ENCODE data around the gene MRRF. TPM values are rescaled to one million over a fixed set of nuclear protein-coding genes. Genes with fewer than 3 reads are reported as not detected.

MRRF gene, protein sequence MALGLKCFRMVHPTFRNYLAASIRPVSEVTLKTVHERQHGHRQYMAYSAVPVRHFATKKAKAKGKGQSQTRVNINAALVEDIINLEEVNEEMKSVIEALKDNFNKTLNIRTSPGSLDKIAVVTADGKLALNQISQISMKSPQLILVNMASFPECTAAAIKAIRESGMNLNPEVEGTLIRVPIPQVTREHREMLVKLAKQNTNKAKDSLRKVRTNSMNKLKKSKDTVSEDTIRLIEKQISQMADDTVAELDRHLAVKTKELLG
- total RNA-seq (2014; rRNA removed; shearing (Covaris generic)): 65.7 and 91.5 TPM in 2 replicates
- 48.5 and 55.8 TPM in 2 replicates for polyA plus RNA-seq (2015; cell fraction: cytosol; rRNA removed)
- 75.6 and 77.6 TPM in 2 replicates for polyA plus RNA-seq (2015; cell fraction: nucleus; rRNA removed)

GRCh38 chr9:122264360-122265148 lies at the start of gene MRRF, which contains the start of gene RBM18:
Gene MRRF (plus strand): TSS chr9:122264882. CDS start chr9:122270892, 6,010 bp downstream.
Gene RBM18 (minus strand): TSS chr9:122264840. CDS start chr9:122261492, 3,348 bp downstream.
- DNase-seq (ENCODE audit: low read depth): peak; percentile 93

- DNase-seq (ENCODE audit: low read depth): no peak
Measured at GRCh38 chr9:122215663-122216062, 49.0 kb upstream of the MRRF start.

DNA sequence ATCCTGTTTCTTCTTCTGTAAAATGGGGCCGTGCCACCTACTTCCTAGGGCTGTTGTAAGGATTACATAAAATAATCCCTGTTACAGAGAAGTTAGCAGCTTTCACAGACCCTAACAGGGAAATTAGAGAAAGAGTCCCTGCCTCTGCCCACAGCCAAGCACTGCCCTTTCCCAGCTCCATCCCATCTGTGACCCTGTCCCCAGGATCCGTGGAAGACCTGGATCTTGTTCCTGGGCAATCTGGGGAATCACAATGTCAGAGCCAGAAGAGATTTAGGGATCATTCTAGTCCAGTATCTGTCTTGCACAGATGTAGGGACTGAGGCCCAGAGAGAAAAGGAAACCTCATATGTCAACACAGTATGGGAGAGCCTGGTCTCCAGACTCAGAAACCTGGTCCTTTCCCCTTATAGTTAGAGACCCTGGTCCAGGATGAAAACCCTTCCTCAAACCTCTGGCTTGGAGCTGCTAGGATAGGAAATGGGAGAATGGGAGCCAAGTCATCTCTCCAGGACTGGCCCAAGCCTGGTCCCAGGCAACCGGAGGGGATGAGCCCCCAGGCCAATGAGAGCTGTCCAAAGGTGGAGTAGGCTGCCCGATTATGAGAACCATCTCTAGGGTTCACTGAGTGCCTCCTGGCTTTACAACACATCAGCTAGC lies 48.4 kb upstream of the MRRF start:
- DNase-seq (ENCODE audit: low read depth): no peak

DNA sequence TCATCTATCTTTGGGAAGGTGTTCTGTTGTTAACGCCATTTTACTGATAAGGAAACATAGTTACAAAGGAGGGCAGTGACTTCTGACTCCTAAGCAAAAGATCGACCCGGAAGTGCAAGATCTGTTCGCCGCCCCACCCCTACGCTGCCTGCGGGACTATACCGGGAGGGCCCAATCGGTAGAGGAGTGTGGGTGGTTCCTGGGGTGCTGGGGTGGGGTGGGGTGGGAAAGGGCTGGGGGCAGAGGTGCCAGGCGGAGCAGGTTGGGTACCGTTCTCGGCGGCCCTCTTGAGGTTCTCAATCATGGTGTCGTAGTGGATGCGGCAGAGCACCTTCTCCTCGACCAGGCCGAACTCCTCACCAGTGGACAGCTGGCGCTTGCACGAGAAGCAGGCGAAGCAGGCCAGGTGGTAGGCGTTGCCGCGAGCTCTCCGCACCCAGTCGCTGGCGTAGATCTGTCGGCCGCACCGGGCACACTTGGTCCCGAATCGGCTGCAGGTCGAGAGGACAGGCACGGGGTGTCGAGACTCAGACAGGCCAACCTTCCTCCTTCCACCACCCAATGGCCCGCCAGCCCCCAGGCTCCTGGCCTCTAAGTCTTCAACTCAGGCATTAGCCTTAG lies 47.8 kb upstream of the MRRF start:
- no peak for DNase-seq (ENCODE audit: low read depth)

- no peak for DNase-seq (ENCODE audit: low read depth)
Measured at GRCh38 chr9:122217640-122218039, 47.0 kb upstream of the MRRF start.

DNA sequence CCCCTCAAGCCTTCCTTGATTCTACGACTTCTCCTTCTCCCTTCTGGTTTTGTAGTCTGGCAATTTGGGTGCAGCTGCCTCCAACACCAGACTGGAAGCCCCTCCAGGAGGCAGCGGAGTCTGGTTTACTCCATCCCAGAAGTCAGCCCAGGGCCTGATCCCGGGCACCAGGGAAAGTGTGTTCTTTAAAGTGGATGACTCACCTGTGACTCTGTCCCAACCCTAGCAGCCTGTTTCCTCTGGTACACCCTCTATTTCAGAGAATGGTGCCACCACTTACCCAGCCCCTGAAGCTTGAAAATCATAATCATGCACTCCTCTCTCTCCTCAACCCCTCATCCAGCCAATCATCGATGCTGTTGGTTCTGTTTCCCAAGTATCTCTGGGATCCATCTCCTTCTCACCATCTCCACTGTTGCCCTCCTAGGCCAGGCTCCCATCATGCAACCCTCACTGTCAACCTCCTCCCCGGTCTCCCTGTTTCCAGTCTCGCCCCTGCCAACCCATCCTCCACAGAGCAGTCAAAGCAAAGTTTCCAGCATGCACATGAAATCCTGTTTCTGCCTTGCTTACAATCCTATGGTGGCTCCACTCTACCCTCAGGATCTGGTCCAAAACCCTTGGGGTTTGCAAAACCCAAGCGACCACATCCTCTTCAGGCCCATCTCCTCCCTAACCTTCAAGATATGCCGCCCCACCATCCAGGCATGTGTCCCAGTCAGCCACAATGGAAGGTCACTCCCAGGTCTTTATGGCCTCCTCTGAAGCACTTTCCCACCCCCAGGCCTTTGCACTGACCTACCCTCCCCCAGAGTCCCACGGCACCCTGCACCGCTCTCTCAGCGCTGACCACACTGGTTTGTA lies 46.4 kb upstream of the MRRF start:
- DNase-seq (ENCODE audit: low read depth): peak; percentile 38

DNA sequence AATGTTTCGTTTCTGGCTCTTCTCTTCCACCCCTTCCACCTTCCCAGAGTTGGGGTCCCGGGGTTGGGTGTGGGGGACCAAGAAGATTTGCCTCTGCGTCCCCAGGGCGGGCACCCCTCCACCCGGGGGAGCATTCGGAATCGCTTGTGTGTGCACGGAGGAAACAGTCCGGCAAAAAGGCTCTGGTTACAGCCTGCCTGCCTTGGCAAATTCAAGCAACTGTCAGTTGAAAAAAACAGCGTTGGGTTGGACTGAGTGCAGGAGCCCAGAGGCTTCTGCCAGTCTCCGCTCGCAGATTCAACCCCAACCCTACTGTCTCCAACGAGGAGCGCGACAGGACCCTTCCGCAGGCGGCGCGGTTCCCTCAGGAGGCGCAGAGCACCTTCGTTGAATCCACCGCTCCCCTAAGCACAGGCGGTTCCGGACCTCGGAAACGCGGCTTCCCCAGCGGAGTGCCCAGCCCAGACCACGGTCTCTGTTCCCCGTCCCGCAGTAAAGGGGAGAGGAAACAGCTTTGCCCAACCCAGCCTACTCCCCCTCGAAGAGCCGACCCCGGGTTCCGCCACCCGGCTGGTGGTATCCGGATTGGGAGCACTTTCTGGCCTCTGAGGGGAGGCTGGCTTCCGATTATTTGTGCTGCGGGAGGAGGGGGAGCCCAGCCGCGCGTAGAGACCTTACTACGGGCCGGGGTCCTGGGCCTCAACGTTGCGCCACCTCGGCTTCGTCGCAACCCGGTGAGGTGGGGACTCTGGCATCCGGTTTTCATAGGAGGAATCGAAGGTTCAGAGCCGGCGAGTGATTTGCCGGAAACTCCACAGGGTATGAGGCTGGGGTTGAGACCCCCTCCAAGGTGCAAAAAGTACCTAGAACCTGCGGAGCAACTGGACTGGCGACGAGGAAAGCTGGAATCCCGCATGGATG lies 45.5 kb upstream of the MRRF start:
- no peak for DNase-seq (ENCODE audit: low read depth)

GRCh38 chr9:122219856-122220672 lies 44.6 kb upstream of the MRRF start:
- DNase-seq (ENCODE audit: low read depth): no peak

- DNase-seq (ENCODE audit: low read depth): no peak
Measured at GRCh38 chr9:122220673-122221182, 44.0 kb upstream of the MRRF start.

DNA sequence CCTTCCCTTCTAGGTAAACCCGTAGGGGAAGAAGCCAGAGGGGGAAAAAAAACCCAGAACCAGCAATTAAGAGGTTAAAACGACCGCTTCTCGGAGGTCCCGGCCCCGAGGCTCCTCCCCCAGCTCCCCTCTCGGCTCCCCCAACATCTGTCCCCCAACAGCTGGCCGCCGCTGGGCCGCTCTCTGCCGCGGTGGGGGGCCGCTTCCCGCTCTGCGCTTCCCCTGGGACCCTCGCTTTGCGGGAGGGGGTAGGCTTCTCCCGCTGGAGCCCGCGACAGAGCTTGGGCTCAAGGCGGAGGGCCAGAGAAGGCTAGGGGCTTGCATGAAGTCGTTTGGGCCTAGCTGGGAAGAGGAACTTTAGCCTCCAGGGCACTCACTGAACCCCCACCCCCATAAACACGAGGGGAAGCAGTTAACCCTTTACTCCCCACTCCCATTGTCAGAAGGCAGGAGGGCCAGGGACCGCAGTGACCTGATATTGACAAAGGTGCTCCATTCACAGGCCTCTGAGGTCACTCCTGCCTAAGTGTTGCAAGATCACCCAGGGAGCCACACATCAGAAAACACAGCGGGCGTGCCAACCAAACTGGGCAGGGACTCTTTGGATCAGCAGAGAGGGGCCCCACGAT lies 43.4 kb upstream of the MRRF start:
- no peak for DNase-seq (ENCODE audit: low read depth)

- DNase-seq (ENCODE audit: low read depth): no peak
Measured at GRCh38 chr9:122222791-122223190, 41.9 kb upstream of the MRRF start.

GRCh38 chr9:122223435-122223834 lies 41.2 kb upstream of the MRRF start:
- no peak for DNase-seq (ENCODE audit: low read depth)

DNA sequence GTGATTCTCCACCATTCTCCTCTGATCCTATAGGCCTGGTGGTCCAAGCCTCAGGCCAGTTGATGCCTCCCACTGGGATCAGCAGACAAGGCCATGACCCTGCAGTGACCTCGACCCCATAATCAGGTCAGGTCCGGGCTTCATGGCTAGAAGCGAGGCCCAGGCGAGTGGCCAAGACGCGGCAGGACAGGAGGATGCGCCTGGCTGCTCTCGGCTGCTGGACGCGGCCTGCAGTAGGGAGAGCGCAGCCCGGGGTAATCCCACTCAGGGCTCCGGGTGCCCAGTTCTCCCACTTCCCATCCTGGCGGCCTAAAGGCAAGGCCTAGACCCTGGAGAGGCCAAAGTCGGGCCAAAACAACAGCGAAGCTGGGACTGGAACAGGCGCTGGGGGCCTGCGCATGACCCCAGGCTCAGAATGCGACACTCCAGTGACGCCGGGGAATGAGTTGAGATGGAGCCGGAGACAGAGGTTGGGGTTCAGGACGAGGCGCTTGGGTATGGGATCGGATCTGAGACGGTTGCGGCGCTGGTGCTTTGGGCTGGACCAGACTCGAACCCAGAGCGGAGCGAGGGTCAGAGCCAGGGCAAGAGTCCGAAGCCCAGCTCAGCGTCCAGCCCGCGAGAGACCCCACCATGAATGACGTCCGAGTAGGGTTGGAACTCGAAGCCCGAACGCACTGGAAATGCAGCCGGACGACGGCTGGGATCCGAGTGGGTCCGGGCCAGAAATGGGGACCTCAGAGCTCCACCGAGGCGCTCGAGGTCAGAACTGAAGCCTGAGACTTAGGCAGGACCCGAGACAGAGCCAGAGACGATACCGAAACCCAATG lies 39.2 kb upstream of the MRRF start:
- no peak for DNase-seq (ENCODE audit: low read depth)

DNA sequence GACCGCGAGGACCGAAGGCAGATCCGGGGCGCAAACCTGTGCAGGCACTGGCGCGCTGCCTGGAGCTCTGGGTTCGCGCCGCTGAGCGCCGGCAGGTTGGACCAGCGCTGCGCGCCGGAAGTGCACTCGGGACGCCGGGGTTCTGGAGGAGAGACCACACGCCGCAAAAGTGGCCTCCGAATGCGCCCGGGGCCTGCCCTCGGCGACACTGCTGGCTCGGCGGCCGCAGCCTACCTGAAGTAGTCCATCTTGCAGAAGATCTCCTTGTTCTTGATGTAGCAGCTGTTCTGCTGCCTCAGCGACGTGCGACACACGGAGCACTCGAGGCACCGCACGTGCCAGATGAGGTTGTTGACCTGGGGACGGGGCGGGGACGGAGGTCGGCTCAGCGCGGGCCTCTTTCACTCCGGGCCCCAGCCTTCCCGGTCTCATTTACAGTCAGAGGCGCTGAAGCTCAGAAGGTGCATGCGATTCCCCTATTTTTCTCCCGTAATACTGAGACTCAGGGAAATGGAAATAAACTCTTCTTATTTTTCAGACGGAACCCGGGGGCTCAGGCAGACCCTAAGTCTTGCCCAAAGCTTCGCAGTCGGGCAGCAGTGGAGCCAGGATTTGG lies 38.4 kb upstream of the MRRF start:
- DNase-seq (ENCODE audit: low read depth): no peak

DNA sequence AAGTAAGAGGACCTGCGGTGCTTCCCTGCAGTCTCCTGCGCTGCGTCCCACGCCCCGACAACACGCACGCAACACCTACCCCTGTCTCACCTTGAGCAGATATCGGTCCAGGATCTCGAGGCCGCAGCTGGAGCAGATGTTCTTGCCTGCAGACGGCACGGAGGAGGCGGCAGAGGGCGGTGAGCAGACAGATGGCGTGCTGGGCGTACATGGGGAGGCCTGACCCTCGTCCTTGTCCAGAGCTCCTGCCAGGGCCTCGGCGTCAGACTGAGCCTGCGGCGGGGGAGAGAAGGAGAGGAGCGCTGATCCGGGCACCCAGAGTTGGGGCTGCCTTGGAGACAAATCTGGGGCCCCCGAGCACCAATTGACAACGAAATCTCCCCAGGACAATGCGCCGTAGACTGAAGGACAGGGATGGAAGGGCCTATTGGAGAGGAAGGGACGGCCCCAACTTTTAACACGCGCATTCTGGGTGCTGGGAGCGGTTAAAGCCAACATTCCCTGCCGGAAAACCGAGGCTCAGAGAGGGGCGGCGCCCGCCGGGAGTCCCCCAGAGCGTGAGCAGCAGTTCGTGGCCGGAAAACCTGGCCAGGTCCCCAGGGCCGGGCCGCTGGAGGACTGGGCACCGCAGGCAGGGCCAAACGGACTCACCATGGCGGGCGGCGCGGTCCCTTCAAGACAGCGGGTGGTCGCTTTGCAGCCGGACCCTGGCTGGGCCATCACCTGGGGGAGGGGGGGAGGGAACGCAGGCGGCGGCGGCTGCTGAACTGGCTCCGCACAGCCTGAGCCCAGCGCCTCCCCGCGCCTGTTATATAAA lies 37.7 kb upstream of the MRRF start:
- no peak for DNase-seq (ENCODE audit: low read depth)

DNA sequence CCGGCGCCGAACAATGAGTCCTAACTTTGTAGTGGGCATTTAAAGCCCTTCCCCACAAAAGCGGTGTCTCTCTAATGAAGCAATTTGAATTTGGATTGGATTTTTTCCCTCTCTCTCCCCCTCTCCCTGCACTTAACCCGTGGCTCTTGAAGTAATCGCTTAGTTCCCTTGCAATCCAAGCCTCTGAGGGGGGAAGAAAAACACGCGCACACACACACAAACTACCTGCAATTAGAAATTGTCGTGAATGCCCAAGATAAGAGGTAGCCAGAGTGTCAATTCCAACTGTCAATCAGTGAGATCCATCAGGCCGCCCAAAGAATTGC lies 37.1 kb upstream of the MRRF start:
- no peak for DNase-seq (ENCODE audit: low read depth)

All from HT1080 (cell line).